Measurements from ENCODE around the gene ARHGAP15. TPM values are rescaled to one million over a fixed set of nuclear protein-coding genes. Genes with fewer than 3 reads are reported as not detected.

The ARHGAP15 gene
- total RNA-seq, 4 donors from 2014 or later = 1.2 to 6.0 (median 3.4) TPM

DNA sequence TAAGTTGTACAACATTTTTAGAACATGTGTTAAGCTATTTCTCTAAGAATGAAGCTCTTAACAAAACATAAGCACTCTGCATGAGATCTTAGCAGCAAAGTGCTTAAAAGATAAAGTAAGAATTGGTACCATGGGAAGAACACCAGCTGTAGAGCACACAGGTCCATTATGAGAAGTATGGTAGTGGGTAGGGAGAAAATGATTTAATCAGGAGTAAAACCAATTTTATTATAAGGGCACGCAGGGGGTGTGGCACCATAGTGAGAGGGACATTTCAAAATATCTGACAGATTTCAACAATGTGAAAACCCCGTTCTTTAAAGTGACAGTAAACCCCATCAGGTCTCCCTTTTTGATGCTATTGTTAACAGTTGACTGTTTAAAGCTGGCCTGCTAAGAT, 492.9 kb downstream of the ARHGAP15 start:
- Histone ChIP-seq H3K27ac (no peak overlapping the region), H3K9me3 (no peaks in the 10 kb centered on the region), H3K4me1 (no peaks in the 10 kb centered on the region), H3K36me3 (no peaks in the 10 kb centered on the region), H3K4me3 (no peak overlapping the region), H3K27me3 (no peaks in the 10 kb centered on the region)
- DNase-seq (ENCODE audit: low spot score in 2 of 2) = no peak
- TF ChIP-seq POLR2AphosphoS5 (IDR thresholded peaks at IDR 0.05) (no peak), EP300 (IDR thresholded peaks at IDR 0.05) (no peak), POLR2A (IDR thresholded peaks at IDR 0.05) (no peak)
- TF ChIP-seq, protein P1, sequence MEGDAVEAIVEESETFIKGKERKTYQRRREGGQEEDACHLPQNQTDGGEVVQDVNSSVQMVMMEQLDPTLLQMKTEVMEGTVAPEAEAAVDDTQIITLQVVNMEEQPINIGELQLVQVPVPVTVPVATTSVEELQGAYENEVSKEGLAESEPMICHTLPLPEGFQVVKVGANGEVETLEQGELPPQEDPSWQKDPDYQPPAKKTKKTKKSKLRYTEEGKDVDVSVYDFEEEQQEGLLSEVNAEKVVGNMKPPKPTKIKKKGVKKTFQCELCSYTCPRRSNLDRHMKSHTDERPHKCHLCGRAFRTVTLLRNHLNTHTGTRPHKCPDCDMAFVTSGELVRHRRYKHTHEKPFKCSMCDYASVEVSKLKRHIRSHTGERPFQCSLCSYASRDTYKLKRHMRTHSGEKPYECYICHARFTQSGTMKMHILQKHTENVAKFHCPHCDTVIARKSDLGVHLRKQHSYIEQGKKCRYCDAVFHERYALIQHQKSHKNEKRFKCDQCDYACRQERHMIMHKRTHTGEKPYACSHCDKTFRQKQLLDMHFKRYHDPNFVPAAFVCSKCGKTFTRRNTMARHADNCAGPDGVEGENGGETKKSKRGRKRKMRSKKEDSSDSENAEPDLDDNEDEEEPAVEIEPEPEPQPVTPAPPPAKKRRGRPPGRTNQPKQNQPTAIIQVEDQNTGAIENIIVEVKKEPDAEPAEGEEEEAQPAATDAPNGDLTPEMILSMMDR (IDR thresholded peaks at IDR 0.05) = no peak
- WGBS = 90% methylated on average over 2 of the region's 2 CpGs

DNA sequence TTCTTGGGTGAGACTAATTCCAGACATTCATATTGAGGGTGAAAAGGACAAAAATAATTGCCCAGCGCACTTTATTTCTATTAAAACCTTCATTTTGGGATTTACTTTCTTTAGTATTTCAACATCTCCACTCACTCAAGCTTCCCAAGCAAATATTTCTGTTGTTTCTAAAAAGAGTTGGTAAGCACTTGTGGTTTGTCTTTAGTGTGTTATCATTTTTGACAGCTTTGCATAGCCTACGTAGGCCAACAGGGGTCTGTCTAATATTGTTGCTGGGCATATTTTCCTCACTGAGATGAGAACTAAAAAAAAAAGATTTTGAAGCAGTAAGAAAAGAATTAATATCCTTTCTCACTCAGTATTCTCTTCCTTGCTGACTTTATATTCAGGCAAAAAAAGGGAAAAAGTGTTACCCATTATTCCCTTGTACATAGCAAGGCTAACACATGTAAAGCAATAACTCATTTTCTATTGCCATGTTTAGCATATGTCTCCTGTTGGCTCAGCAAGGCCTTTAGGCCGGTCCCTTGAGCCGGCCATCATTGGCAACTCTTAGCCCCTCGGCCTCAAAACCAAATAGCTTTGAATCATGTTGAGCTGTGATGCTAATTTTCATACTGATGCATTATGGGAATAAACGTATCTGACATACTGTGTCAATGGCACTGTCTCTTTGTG, 494.2 kb downstream of the ARHGAP15 start:
- no peak for DNase-seq (ENCODE audit: low spot score in 2 of 2)
- Histone ChIP-seq H3K4me3 (no peak overlapping the region), H3K36me3 (no peaks in the 10 kb centered on the region), H3K27ac (no peak overlapping the region), H3K27me3 (no peaks in the 10 kb centered on the region), H3K9me3 (no peaks in the 10 kb centered on the region), H3K4me1 (no peaks in the 10 kb centered on the region)
- no peak for TF ChIP-seq POLR2AphosphoS5 (IDR thresholded peaks at IDR 0.05)
- TF ChIP-seq, protein P1 (IDR thresholded peaks at IDR 0.05) = no peak
- TF ChIP-seq POLR2A (IDR thresholded peaks at IDR 0.05) = no peak
- TF ChIP-seq EP300 (IDR thresholded peaks at IDR 0.05) = no peak
- 85% methylated on average over 6 of the region's 6 CpGs for WGBS

- no peak overlapping the region for H3K4me3 ChIP-seq
- DNase-seq (ENCODE audit: low spot score in 2 of 2) = no peak
- H3K4me1 ChIP-seq = no peaks in the 10 kb centered on the region
- no peak overlapping the region for H3K27ac ChIP-seq
- H3K9me3 ChIP-seq = no peaks in the 10 kb centered on the region
- H3K36me3 ChIP-seq = no peaks in the 10 kb centered on the region
- WGBS = 53% methylated on average over 8 of the region's 8 CpGs
- TF ChIP-seq, protein P1 (IDR thresholded peaks at IDR 0.05) = no peak
- TF ChIP-seq POLR2A (IDR thresholded peaks at IDR 0.05) = no peak
- no peak for TF ChIP-seq EP300 (IDR thresholded peaks at IDR 0.05)
- no peak for TF ChIP-seq POLR2AphosphoS5 (IDR thresholded peaks at IDR 0.05)
- H3K27me3 ChIP-seq = no peaks in the 10 kb centered on the region
Observed at GRCh38 chr2:143623909-143624260, 494.7 kb downstream of the ARHGAP15 start.

GRCh38 chr2:143629340-143629739, 500.1 kb downstream of the ARHGAP15 start:
- DNase-seq (ENCODE audit: low spot score in 2 of 2) = no peak
- no peaks in the 10 kb centered on the region for H3K9me3 ChIP-seq
- TF ChIP-seq POLR2A (IDR thresholded peaks at IDR 0.05) = no peak
- TF ChIP-seq EP300 (IDR thresholded peaks at IDR 0.05) = no peak
- no peak for TF ChIP-seq POLR2AphosphoS5 (IDR thresholded peaks at IDR 0.05)
- TF ChIP-seq, protein P1 (IDR thresholded peaks at IDR 0.05) = no peak

DNA sequence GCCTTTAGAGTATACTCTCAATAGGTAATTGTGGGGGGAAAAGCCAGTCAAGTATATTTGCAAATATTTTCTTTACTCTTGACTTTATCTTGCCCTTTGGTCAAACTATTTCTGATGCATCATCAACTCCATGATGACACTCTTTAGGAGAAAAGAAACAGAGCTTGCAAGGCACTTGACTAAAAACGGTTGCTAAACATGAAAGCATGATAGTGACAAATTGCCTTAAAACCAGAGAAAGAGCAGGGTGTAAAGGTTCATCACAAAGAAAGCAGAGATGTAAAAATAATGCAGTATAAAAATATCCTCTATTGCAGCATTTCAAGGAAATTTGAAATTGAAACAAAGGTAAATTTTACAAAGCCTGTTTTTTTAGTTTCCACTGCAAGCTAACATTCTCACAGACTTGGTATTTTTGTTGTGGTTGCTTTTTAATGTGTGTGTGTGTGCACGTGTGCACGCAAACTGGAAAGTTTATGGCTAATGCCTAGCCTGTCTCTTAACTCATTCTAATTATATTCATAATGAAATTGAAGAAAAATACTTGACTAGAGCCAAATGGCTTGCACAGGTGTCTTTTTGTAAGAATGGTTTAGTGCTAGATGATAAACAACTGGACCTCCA, 503.6 kb downstream of the ARHGAP15 start:
- H3K36me3 ChIP-seq = no peaks in the 10 kb centered on the region
- DNase-seq (ENCODE audit: low spot score in 2 of 2) = no peak
- no peaks in the 10 kb centered on the region for H3K27me3 ChIP-seq
- no peak overlapping the region for H3K27ac ChIP-seq
- no peak for TF ChIP-seq EP300 (IDR thresholded peaks at IDR 0.05)
- TF ChIP-seq POLR2A (IDR thresholded peaks at IDR 0.05) = no peak
- TF ChIP-seq, protein P1 (IDR thresholded peaks at IDR 0.05) = no peak
- TF ChIP-seq POLR2AphosphoS5 (IDR thresholded peaks at IDR 0.05) = no peak
- 84% methylated on average over 3 of the region's 3 CpGs for WGBS
- H3K9me3 ChIP-seq = no peaks in the 10 kb centered on the region
- H3K4me1 ChIP-seq = no peaks in the 10 kb centered on the region
- H3K4me3 ChIP-seq = no peak overlapping the region

More at GRCh38 chr2:143629340-143629739, 500.1 kb downstream of the ARHGAP15 start:
- Histone ChIP-seq H3K4me1 (no peaks in the 10 kb centered on the region), H3K27me3 (no peaks in the 10 kb centered on the region), H3K4me3 (no peak overlapping the region), H3K36me3 (no peaks in the 10 kb centered on the region), H3K27ac (no peak overlapping the region)

Data from suprapubic skin (tissue), 4 donors.